H1 (cell line): Measurements from ENCODE around the gene MYO5B. TPM values are rescaled to one million over a fixed set of nuclear protein-coding genes. Genes with fewer than 3 reads are reported as not detected.
"Not testable (repeated sequence)": the region's sequence is repeated elsewhere in the genome, so short reads cannot be mapped to it uniquely, and the experiment has no call there.

ENCODE experiments used
- CTCF ChIA-PET: fragments of 300-600 bp; sonication (Branson Sonifier 250); formaldehyde crosslinking; loops from one replicate; lab custom pipeline; 2021; ENCODE audit not compliant: partially characterized antibody; lab: Charles Lee
- POLR2A ChIA-PET: fragments of 300-600 bp; sonication (Branson Sonifier 250); formaldehyde crosslinking; loops from one replicate; lab custom pipeline; 2021; ENCODE audit warnings: inconsistent platforms; ENCODE audit not compliant: partially characterized antibody; lab: Charles Lee
- DNase-seq, 2 experiments: peaks; one replicate each; pipeline versions ENCODE4 v3.0.0 to v3.0.0-alpha.2; 2010 to 2022; ENCODE audit warnings: low spot score in 2 of 2, low read depth in 1 of 2, mixed read lengths in 1 of 2
- FAIRE-seq: peaks from 2 replicates; lab custom pipeline; 2011; peaks lifted over from hg19 to GRCh38; lab: Jason Lieb, UNC
- H2AFZ ChIP-seq: 2 replicates; pipeline ENCODE4 v1.8.1; 2012; ENCODE audit warnings: low read length, inconsistent platforms
- H2AK5ac ChIP-seq: 2 replicates; pipeline ENCODE4 v1.6.1; 2013; ENCODE audit warnings: low read depth, low read length
- H2BK120ac ChIP-seq: replicated peaks from 2 replicates; pipeline ENCODE3; 2013; ENCODE audit warnings: low read depth, low read length, inconsistent platforms
- H2BK12ac ChIP-seq: 2 replicates; pipeline ENCODE4 v1.6.1; 2013; ENCODE audit warnings: low read depth, low read length
- H2BK15ac ChIP-seq: 2 replicates; pipeline ENCODE4 v1.6.1; 2013; ENCODE audit warnings: low read length
- H2BK20ac ChIP-seq: 2 replicates; pipeline ENCODE4 v1.6.1; 2013; ENCODE audit warnings: low read length
- H2BK5ac ChIP-seq: 2 replicates; pipeline ENCODE4 v1.6.1; 2013; ENCODE audit warnings: low read depth, low read length
- H3K14ac ChIP-seq: 2 replicates; pipeline ENCODE4 v1.6.1; 2013; ENCODE audit warnings: inconsistent platforms; ENCODE audit not compliant: insufficient read length
- H3K18ac ChIP-seq: 2 replicates; pipeline ENCODE4 v1.6.1; 2013; ENCODE audit warnings: low read length; ENCODE audit errors: extremely low read depth
- H3K23ac ChIP-seq: 2 replicates; pipeline ENCODE4 v1.6.1; 2013; ENCODE audit warnings: inconsistent platforms; ENCODE audit not compliant: insufficient read length
- H3K23me2 ChIP-seq: 2 replicates; pipeline ENCODE4 v1.6.1; 2013; ENCODE audit warnings: low read depth, low read length
- H3K27ac ChIP-seq: 2 replicates; pipeline ENCODE4 v1.6.1; 2011; ENCODE audit warnings: low read depth, low read length, inconsistent platforms
- H3K27me3 ChIP-seq, 4 experiments: replicated peaks in 1 of 4; 1 replicate in 1 of 4; 2 replicates in 3 of 4; pipeline versions ENCODE4 v1.6.1 to v1.8.1; 2011 to 2013; ENCODE audit warnings: low read length in 3 of 4, mild to moderate bottlenecking in 3 of 4, inconsistent platforms in 2 of 4, mixed read lengths in 2 of 4, moderate library complexity in 1 of 4; ENCODE audit not compliant: control insufficient read depth in 3 of 4, insufficient read depth in 3 of 4; ENCODE audit errors: extremely low read depth in 1 of 4
- H3K36me3 ChIP-seq, 4 experiments: 2 replicates each; pipeline versions ENCODE4 v1.6.1 to v1.8.1; 2011 to 2013; ENCODE audit warnings: mild to moderate bottlenecking in 4 of 4, low read length in 3 of 4, moderate library complexity in 2 of 4, control low read depth in 1 of 4, inconsistent platforms in 1 of 4; ENCODE audit not compliant: insufficient read depth in 4 of 4, control insufficient read depth in 2 of 4
- H3K4ac ChIP-seq: replicated peaks from 2 replicates; pipeline ENCODE3; 2013; ENCODE audit warnings: low read length, low read depth, mixed read lengths, inconsistent platforms; ENCODE audit not compliant: insufficient read length
- H3K4me1 ChIP-seq, 4 experiments: replicated peaks in 1 of 4; 1 replicate in 1 of 4; 2 replicates in 3 of 4; pipeline versions ENCODE4 v1.6.1 to v1.8.1; 2011 to 2013; ENCODE audit warnings: low read length in 3 of 4, inconsistent platforms in 2 of 4, mixed read lengths in 1 of 4; ENCODE audit not compliant: insufficient read depth in 4 of 4, control insufficient read depth in 3 of 4
- H3K4me2 ChIP-seq, 2 experiments: 2 replicates each; pipeline versions ENCODE4 v1.6.1 to v1.8.1; 2011 to 2013; ENCODE audit warnings: low read depth in 2 of 2, low read length in 2 of 2, control low read depth in 1 of 2, inconsistent platforms in 1 of 2, mild to moderate bottlenecking in 1 of 2; ENCODE audit not compliant: insufficient read depth in 1 of 2
- H3K4me3 ChIP-seq, 4 experiments: fragments of 200-600, 300-600 bp in 1 of 4; sonication (generic), shearing (Covaris generic), sonication (Bioruptor Twin) in 1 of 4; 2 replicates each; pipeline versions ENCODE4 v1.5.1 to v1.8.1; 2011 to 2016; ENCODE audit warnings: low read length in 4 of 4, low read depth in 3 of 4, control low read depth in 2 of 4, inconsistent platforms in 2 of 4, mild to moderate bottlenecking in 2 of 4, mixed read lengths in 1 of 4, moderate library complexity in 1 of 4; ENCODE audit not compliant: insufficient read depth in 2 of 4; ENCODE audit errors: extremely low read depth in 1 of 4
- H3K56ac ChIP-seq: replicated peaks from 2 replicates; pipeline ENCODE3; 2013; ENCODE audit warnings: low read depth, mild to moderate bottlenecking, mixed read lengths, low read length, inconsistent platforms; ENCODE audit not compliant: insufficient read length
- H3K79me1 ChIP-seq: 2 replicates; pipeline ENCODE4 v1.6.1; 2013; ENCODE audit warnings: low read depth, low read length, control low read depth
- H3K79me2 ChIP-seq, 2 experiments: 2 replicates each; pipeline versions ENCODE4 v1.6.1 to v1.8.1; 2012 to 2013; ENCODE audit warnings: low read length in 2 of 2, mild to moderate bottlenecking in 2 of 2, inconsistent platforms in 1 of 2; ENCODE audit not compliant: insufficient read depth in 2 of 2, control insufficient read depth in 1 of 2
- H3K9ac ChIP-seq, 4 experiments: replicated peaks in 1 of 4; 1 replicate in 1 of 4; 2 replicates in 3 of 4; pipeline versions ENCODE4 v1.6.1 to v1.8.1; 2011 to 2013; ENCODE audit warnings: low read depth in 3 of 4, low read length in 3 of 4, control low read depth in 2 of 4, mild to moderate bottlenecking in 2 of 4, moderate library complexity in 2 of 4, inconsistent platforms in 1 of 4; ENCODE audit errors: extremely low read depth in 1 of 4
- H3K9me3 ChIP-seq, 2 experiments: 2 replicates each; pipeline versions ENCODE4 v1.6.1 to v1.8.1; 2012 to 2013; ENCODE audit warnings: mild to moderate bottlenecking in 2 of 2, moderate library complexity in 2 of 2, control low read depth in 1 of 2, inconsistent platforms in 1 of 2, low read depth in 1 of 2, low read length in 1 of 2, mixed read lengths in 1 of 2; ENCODE audit not compliant: insufficient read depth in 2 of 2
- H4K20me1 ChIP-seq, 2 experiments: replicated peaks in 1 of 2; 2 replicates each; pipeline versions ENCODE3 to v1.8.1; 2011 to 2013; ENCODE audit warnings: inconsistent platforms in 2 of 2, low read length in 2 of 2, mild to moderate bottlenecking in 1 of 2; ENCODE audit not compliant: insufficient read depth in 2 of 2, control insufficient read depth in 1 of 2
- H4K5ac ChIP-seq: 2 replicates; pipeline ENCODE4 v1.6.1; 2013; ENCODE audit warnings: low read length, low read depth, mixed read lengths, inconsistent platforms; ENCODE audit not compliant: insufficient read length
- H4K8ac ChIP-seq: 2 replicates; pipeline ENCODE4 v1.8.0; 2013; ENCODE audit warnings: mild to moderate bottlenecking, moderate library complexity, low read length, inconsistent platforms; ENCODE audit not compliant: insufficient read depth; ENCODE audit errors: extremely low read depth
- H4K91ac ChIP-seq: replicated peaks from 2 replicates; pipeline ENCODE3; 2013; ENCODE audit warnings: low read length, mixed read lengths, inconsistent platforms; ENCODE audit not compliant: insufficient read length
- WGBS, 2 experiments: shearing (Covaris generic) in 1 of 2; methylation state at CpG; one replicate each; pipeline versions ENCODE4 v1.1.6 to v1.1.7; 2013 to 2015; ENCODE audit warnings: low lambda C conversion rate in 2 of 2, mixed read lengths in 2 of 2, inconsistent platforms in 1 of 2, low coverage in 1 of 2, missing lambda C conversion rate in 1 of 2; ENCODE audit not compliant: insufficient replicate concordance in 2 of 2, insufficient coverage in 1 of 2, insufficient read length in 1 of 2; ENCODE audit errors: extremely low coverage in 1 of 2, missing lambda C conversion rate in 1 of 2; 5-methylcytosine and 5-hydroxymethylcytosine counted together
- polyA plus RNA-seq, 7 experiments: library from polyadenylated mRNA; depleted of rRNA in 3 of 7; stranded (reverse) in 5 of 7; unstranded in 2 of 7; fragments of >200 nt in 5 of 7; fragments of 200-250 nt in 2 of 7; gene quantifications; 1 replicate in 5 of 7; 2 replicates in 1 of 7; 4 replicates in 1 of 7; pipeline versions ENCODE4 v1.2.1 to v1.2.3, GENCODE V29; 2011 to 2013; ENCODE audit warnings: missing spikeins in 2 of 7, mixed read lengths in 2 of 7
- total RNA-seq: library from RNA; stranded (reverse); fragmentation: NEBNext Ultra II Directional; extraction: Animal tissue kit (Norgen Biotek cat#: 25700); gene quantifications from 2 replicates; pipeline ENCODE4 v1.2.1, GENCODE V29; 2021

MYO5B gene
- total and polyA plus RNA-seq, 2 of the 8 experiments (the other 6 are each of a cell fraction or from before 2014, with no cell fraction given) = 6.4 to 7.7 TPM

GRCh38 chr18:49799806-49800205, 395.1 kb downstream of the MYO5B start:
- H4K8ac ChIP-seq, FAIRE-seq, H2AFZ ChIP-seq: not testable (repeated sequence)

More at GRCh38 chr18:49799806-49800205, 395.1 kb downstream of the MYO5B start:
- no CpG with 5 or more reads among the region's 29 CpGs for WGBS, 2 experiments
- H4K20me1 ChIP-seq, H3K14ac ChIP-seq, H2BK15ac ChIP-seq, H3K4me1 ChIP-seq, DNase-seq, H2BK120ac ChIP-seq, H2AK5ac ChIP-seq, H2BK12ac ChIP-seq, H3K23me2 ChIP-seq, H4K5ac ChIP-seq, H3K79me1 ChIP-seq, H3K9me3 ChIP-seq, CTCF ChIA-PET, H3K4me3 ChIP-seq, H3K4ac ChIP-seq, H3K27ac ChIP-seq, H2BK5ac ChIP-seq, H3K56ac ChIP-seq, H3K4me2 ChIP-seq, H3K18ac ChIP-seq, POLR2A ChIA-PET, H2BK20ac ChIP-seq, H3K9ac ChIP-seq, H3K23ac ChIP-seq, H4K91ac ChIP-seq, H3K27me3 ChIP-seq: not testable (repeated sequence)
- Histone ChIP-seq H3K79me2 (peaks cover 0 to 24% of the 10 kb centered on the region in 2 experiments; a peak in 2 of 4 replicates), H3K36me3 (peaks cover 0 to 48% (median 32%) of the 10 kb centered on the region in 4 experiments; a peak in 7 of 8 replicates)
